Measurements from ENCODE around the gene GSN. TPM values are rescaled to one million over a fixed set of nuclear protein-coding genes. Genes with fewer than 3 reads are reported as not detected.

Gene GSN
- polyA plus RNA-seq (ENCODE audit: insufficient read depth in 1 of 5, insufficient read length in 5 of 5, low replicate concordance in 1 of 5): 10 to 100 TPM; 40.8 to 67.9 (median 49.2) TPM
- long read RNA-seq, donor 1, partial matches to known transcripts: 6 of 22 reads
- long read RNA-seq, donor 1, other reads (novel, unspliced or antisense): 5 of 22 reads
- long read RNA-seq, donor 2, partial matches to known transcripts: 16 of 19 reads
- long read RNA-seq, donor 2, other reads (novel, unspliced or antisense): 0 of 19 reads
- long read RNA-seq, donor 3, partial matches to known transcripts: 0 of 8 reads
- long read RNA-seq, donor 3, other reads (novel, unspliced or antisense): 0 of 8 reads
- long read RNA-seq, donor 4, partial matches to known transcripts: 0 of 3 reads
- long read RNA-seq, donor 4, other reads (novel, unspliced or antisense): 0 of 3 reads
- long read RNA-seq, donor 5, transcript GSN-201 (6 exons, 879 nt): major isoform, 5 of 50 reads
- long read RNA-seq, donor 5, partial matches to known transcripts: 33 of 50 reads
- long read RNA-seq, donor 5, other reads (novel, unspliced or antisense): 8 of 50 reads
- long read RNA-seq, donor 6, transcript GSN-204 (17 exons, 2,657 nt): major isoform, 7 of 16 reads
- long read RNA-seq, donor 6, partial matches to known transcripts: 6 of 16 reads
- long read RNA-seq, donor 6, other reads (novel, unspliced or antisense): 0 of 16 reads
- long read RNA-seq, donor 7, partial matches to known transcripts: 48 of 52 reads
- long read RNA-seq, donor 7, other reads (novel, unspliced or antisense): 0 of 52 reads
- long read RNA-seq, donor 8, partial matches to known transcripts: 5 of 14 reads
- long read RNA-seq, donor 8, other reads (novel, unspliced or antisense): 6 of 14 reads

DNA sequence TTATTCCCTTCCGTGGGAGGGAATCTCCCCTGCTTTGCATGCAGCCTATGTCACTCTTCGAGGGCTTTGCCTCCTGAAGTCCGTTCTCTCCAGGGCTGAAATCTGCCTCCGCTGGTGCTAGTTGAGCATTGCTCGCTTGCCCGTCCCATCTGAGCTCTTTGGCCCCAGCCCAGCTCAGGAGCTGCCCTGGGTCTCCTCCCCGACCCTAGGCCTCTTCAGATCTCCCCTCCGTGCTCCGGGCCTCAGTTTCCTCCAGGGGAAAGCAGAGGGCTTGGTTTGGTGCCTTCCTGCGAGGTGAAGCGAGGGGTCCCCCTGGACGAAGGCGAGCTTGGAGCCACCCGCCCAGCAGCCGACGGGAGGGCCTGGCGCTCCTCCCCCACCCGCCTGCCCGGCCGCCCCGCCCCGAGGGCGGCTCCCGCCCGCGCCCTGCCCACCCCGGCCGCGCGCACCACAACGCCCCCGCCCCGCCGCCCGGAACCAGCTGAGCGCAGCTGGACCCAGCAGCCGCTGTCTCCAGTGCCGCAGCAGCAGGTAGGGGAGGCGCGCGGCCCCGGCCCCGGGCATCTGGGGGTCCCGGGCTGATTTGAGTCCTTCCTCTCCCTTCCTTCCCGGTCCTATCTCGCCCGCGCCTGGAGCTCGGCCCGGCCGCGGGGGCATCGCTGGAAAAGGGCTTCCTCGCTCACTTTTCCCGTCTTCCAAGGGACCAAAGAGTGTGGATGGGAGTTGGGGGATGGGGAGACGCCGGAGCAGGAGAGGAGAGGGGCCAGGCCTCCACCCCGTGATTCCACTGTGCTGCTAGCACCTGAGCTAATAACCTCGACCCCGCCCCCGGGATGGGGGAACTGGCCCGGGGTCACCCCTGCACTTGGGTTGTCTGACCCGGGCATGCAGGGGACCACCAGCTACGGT is at the start of gene GSN:
Gene GSN, plus strand, starts transcription at position 474 of the 909 bp plus-strand sequence. CDS start 33,810 bp downstream, outside the sequence.
- peak; percentile 77 to 82 for DNase-seq

DNA sequence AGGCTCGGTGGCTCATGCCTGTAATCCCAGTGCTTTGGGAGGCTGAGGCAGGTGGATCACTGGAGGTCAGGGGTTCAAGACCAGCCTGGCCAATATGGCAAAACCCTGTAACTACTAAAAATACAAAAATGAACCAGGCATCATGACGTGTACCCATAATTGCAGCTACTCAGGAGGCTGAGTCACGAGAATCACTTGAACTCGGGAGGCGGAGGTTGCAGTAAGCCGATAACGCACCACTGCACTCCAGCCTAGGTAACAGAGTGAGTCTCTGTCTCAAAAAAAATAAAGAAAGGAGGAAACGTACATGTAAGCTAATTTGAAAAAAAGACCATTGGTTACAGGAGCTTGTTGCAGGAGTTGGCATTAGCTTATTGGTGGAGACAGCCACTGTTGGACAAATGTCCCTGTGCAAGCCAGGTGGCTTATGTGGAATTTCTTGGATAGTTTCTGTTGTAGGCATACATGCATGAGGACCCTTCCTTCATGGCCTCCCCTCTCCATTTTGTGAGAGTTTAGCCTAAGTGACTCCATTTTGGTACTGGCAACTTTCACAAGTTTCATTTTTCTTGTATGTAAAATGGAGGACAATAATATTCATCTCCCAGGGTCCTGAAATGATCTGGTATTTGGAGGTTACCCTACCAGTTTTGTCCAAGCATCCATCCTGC is 49.5 kb upstream of the GSN start:
- no peak for DNase-seq

DNA sequence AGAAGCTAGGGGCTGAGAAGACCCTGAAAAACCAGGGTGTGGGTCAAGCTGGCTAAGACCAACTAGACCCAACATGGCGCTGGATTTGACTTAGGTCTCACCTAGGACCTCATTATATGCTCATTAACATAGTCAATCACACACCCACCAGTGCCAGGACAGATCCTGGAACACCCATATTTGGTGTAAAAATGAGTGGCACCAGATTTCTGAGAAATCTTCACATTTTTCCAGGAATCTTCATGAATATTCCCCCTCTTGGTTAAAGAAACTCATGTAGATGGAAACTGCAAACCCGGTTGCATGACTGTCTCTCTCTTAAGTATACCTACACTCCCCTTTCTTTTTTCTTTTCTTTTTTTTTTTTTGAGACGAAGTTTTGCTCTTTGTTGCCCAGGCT is 48.4 kb upstream of the GSN start:
- no peak for DNase-seq

DNA sequence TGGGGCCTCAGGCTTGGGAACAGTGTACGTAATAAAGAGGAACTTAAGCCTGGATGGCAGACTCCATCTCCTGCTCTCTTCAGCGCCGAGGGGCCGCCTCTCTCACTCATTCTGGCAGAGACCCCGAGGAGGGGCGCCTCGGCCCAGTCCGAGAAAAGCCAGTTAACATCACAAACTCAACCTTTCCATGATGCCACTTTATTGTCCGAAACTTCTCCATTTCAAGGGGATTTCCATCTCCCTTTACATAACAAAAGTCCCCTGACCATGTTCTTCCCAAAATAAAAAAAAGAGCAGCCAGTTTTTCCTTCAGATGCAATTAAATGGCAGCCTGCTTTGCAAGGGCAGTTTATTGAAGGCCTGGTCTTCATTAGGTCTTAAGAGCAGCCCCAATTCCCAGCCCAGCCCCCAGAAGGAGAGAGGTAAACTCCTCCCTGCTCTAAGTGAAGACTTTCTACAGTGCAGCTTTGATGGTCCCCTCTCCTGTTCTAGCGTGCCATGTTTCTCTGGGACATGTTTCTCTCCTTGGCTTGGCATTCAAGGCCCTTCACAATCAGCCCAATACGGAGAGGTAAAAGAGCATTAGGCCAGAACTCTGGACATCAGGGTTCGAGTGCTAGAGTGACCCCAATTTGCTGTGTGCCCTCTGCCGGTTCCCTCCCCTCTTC is 46.8 kb upstream of the GSN start:
- no peak for DNase-seq

DNA sequence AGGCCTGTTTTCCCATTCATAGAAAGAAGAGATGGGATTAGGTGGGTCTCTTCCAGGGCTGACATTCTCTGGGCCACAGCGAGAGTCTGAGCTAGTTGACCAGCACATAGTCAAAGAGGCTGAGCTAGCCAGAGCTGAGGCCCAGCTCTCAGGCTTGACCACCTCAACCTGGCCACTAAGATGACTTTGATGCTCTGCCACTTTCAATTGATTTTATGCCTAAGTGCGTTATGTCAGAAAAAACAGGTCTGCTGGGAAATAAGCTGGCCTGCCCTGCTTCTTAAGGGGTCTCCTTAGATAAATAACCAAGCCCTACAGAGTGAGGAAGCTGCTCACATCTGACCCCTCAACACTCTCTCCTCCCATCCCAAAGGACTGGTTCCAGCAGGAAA is 46.3 kb upstream of the GSN start:
- DNase-seq: no peak

DNA sequence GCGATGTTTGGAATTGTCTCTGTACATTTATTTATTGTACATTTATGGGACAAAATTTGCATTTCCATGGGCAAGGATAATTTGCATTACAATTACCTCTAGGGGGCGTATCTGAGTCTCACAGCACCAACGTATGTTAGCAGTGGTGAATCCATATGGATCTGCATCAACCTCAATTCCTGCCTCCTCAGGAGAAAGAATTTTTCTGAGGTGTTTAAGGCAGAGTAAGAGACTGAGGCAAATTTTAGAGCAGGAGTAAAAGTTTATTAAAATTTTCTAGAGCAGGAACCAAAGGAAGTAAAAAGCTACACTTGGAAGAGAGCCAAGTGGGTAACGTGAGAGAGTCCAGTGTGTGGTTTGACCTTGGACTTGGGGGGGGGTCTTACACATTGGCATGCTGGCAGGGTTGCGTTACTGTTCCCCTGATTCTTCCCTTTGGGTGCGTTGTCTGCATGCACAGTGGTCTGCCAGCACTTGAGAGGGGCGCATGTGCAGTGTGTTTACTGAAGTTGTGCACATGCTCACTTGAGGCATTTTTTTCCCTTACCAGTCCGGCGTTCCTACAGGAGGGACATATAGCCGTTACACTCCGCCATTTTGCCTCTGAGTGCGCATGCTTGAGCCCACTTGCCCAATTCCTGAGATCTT is 45.3 kb upstream of the GSN start:
- DNase-seq: no peak

DNA sequence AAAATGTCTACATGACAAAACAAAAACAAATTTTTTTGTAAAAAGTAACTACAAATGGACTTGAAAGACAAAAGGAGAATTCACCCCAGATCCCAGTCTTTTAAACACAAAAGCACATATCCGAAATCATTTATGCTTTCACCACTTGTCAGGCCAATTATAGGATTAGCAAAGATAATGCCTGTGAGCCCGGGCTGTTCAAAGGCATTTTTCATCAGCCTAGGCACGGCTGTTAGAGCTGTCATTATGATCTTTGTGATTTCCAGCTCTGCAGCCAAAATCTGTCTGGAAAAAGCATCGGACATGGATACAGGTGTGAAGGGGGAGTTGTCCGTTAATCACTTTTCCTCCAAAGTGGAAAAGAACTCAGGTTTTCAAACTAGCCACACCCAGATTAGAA is 42.7 kb upstream of the GSN start:
- DNase-seq: no peak

DNA sequence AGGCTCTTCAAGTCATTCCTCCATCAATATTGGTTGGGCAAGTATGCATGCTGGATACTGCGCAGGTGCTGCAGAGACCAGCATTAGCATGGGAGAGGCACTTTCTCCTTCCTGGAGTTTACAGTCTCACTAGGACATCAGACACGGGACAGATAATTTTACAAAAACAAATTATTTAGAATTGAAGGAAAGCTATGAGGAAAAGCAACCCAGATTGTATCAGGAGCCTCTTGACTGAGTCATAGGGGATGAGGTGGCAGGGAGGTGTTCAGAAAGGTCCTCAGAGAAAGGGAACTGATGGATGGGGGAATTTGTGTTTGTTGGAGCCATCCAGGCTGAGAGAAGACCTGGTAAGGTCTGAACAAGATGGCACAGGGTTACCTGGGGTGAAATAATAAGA is 41.8 kb upstream of the GSN start:
- DNase-seq: no peak

DNA sequence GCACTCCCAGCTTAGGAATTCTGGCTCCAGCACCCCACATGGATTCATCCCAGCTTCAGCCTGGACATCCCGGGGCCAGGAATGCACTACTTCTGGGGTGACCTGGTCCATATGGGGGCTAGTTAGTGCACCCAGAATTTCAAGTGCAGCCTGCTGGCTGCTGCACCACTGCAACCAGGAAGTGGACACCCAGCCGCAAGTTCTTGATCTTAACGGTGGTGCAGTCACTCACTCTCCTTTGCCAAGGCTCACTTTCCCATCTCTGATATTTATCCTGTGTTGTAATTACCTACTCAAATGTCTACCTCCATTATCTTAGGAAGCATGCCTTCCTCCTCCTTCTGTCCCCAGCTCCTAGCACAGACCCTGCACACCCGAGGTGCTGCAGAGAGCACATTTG is 40.1 kb upstream of the GSN start:
- no peak for DNase-seq

DNA sequence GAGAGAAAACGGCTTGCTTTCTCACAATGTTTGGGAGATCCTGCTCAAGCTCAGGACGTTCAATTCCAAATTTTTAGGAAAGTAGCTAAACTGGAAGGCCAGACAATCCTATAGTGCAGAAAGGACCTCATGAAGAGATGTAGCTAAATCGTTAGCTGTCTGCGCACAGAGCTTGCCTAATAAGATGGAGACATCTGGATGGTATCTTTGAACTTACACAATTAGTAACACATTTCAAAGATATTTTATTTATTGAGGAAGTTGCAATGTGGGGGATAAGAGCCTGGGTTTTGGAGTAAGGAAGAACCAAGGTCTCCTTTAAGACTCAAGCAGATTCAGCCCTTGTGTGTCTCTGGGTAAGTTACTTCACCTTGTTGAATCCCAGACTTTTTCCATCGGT is 37.7 kb upstream of the GSN start:
- no peak for DNase-seq

DNA sequence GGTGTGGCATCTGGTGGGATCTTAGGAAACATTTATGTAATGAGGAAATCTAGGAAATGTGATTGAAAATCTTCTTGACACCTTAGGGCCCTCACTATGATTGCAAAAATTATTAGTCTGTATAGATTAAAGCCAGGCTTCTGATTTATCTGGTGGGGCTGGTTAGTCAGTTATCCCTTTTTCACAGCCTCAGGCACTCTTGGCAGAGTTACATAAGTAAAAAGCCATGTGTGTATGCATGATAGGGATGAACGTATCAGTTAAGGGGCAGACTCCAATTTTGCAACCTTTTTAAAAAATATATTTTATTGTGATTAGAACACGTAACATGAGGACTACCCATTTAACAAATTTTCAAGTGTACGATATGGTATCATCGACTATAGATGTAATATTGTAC is 35.7 kb upstream of the GSN start:
- DNase-seq: no peak

DNA sequence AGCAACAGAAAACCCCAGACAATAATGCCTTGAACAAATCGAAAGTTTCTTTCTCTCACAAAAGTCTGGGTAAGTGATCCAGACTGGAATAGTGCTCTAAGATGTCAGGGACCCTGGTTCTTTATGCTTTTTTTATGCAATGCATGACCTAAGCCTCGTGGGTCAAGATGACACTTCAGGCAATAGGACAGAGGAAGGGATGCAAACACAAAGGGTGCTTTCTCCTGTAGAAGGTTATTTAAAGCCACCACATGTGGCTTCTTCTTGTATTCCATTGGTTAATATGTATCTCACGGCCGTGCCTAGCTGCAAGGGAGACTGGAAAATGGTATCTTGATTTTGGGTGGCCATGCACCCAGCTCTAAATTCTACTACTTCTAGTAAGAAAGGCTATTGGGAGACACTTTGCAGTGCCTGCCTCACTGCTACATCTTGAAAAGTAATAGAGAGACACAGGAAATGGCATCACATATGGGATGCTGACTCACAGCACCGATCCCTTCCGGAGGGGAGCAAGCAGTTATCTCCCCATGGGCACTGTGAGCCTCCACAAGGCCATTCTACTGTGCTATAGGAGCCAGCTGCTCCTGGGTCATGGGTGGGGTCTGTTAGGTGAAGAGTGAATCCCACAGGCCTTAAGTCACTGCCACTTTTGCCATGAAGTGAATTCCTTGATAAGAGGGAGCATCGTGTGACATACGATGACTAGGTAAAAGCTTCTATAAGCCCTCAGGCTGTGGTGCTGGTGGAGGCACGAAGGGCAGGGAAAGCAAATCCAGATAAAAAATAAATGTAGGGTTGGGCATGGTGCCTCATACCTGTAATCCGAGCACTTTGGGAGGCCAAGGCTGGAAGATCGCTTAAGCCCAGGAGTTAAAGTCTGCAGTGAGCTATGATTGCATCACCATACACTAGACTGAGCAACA is 33.8 kb upstream of the GSN start:
- no peak for DNase-seq

DNA sequence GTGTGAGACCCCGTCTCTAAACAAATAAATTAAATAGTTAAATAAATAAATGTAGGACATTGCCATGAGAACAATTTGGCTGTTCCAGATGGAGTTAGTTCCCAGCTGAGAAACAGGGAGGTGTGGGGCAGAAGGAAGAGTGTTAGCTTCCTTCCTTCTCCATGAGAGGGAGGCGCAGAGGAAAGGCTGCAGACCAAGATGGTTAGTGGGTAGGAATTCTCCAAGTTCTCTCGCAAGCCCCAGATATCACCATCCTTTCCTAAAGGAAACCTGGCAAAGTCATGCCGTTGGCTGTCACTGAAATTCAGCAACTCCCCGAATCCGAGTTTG is 33.2 kb upstream of the GSN start:
- DNase-seq: no peak

DNA sequence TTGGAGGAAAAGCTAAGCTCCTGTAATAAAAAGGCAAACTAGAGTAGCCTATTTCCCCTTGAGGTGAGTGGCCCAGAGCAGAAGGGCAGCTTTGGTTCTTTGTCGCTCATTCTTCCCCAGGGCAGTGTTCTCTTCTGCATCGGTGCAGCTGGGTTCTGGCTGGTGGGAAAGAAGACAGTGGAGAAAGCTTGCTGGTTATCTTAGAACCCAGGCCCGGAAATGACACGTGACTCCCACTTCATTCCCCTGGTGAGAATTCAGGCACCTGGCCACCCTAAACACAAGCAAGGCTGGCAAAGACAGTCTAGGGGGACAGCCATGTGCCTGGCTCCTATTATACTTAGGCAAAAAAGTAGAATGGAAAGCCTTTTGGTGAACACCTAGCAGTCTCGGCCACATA is 32.5 kb upstream of the GSN start:
- DNase-seq: no peak

DNA sequence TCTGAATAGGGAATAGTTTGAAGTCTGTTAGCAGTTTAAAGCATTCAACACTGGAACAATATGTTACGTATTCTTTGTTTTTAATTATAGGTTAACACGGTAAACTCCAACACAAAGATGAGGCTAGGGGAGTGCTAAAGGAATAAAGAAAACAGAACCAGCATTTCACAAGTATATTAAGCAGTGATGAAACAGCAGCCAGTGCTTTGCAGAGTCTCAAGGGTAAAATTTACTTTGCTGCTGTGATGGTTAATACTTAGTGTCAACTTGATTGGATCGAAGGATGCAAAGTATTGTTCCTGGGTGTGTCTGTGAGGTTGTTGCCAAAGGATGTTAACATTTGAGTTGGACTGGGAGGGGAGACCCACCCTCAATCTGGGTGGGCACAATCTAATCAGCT is 30.0 kb upstream of the GSN start:
- no peak for DNase-seq

DNA sequence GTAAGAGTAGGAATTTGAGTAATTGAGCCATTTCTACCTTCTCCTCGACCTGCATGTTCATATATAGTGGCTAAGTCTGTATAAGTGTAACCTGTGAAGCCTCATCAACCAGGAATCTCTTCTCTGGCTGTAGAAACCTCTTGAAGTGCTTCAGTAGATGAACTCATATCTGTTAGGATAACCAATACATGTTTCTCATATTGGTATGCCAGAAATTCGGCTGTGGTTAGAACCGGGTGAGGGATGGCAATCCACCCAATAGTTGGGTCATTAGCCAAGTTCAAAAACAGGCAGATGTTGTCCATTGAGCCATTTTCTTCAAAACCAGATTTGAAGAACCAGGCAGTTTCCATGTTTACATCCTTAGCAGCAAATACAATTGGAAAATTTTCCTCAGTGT is 28.9 kb upstream of the GSN start:
- no peak for DNase-seq

DNA sequence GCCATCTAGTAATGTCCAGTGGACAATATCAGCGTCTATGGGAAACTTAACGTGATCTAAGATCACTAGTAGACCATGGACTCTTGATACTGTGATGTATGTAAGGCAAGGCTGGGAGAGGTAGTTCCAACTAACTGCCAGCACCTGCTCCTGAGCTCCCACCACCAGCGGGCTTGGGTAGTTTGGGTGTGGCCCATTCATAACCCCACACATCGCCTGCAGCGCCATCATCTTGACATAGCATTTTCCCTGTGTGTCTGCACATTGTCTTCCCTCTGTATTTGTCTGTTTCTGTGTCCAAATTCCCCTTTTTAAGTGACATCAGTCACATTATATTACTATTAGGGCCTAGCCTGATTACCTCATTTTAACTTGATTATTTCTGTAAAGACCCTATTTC is 28.1 kb upstream of the GSN start:
- no peak for DNase-seq

DNA sequence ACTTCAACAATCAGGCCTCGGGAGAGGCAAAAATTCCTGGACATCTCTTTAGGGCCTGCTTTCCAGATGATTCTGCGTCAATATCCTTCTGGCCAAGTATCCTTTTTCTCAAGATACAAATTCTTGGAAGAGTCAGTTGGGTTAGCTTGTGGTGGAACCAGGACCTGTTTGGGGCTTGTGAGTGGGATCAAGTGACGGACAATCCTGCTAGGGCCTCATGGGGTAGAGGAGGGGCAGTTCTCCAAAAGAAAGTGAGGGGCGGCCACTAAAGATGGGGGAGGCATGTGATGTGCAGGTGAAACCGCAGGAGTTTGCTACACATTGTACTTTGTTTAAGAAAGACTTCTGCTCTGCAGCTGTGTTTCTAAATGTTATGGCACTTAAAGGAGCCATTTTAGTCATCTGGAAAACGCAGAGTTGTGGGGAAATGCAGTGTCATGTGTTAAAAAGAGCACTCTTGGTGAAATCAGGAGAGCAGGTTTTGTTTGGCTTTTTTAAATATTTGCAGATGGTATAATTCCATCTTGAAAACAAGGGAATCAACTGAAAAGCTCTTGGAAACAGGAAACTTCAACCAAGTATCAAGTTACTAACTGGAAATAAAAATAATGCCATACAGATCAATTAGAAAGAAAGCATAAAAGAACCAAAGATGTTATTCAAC is 27.4 kb upstream of the GSN start:
- DNase-seq: no peak
